Activated CD4-positive, CD25-positive, alpha-beta regulatory T cell treated with anti-CD3 and anti-CD28 coated beads, Interleukin-2, amount 50 U/mL, for 72 hours (primary cell): Measurements from ENCODE around the gene CC2D1A.
"Not testable (repeated sequence)": the region's sequence is repeated elsewhere in the genome, so short reads cannot be mapped to it uniquely, and the experiment has no call there.

ENCODE experiments used
- DNase-seq: peaks from one replicate; pipeline ENCODE4 v3.0.0; 2021

CC2D1A gene

DNA sequence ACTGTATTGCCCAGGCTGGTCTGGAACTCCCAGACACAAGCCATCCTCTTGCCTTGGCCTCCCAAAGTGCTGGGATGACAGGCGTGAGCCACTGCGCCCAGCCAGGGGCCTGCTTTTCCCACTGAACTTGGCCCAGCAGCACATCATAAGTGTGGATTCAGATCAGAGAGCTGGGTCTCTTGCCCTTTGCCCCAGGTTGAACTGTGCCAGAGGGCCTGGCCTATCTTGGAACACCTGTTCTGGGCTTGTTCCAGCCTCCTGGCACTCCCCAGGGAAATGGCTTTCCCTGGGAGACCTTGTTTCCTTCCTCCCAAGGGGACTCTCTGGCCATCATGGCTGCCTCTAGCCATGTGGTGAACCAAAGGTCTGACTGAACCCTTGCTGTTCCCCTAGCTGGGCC, 3.4 kb downstream of the CC2D1A start:
- DNase-seq, result no peak

GRCh38 chr19:13913352-13913751, 7.4 kb downstream of the CC2D1A start:
- no peak for DNase-seq

- DNase-seq, result no peak
Observed at GRCh38 chr19:13914777-13915176, 8.8 kb downstream of the CC2D1A start.

GRCh38 chr19:13917888-13918406, 11.9 kb downstream of the CC2D1A start:
- DNase-seq, result no peak

GRCh38 chr19:13918726-13919411, 12.9 kb downstream of the CC2D1A start:
- DNase-seq, result no peak

- DNase-seq, result no peak
Observed at GRCh38 chr19:13920524-13920923, 14.5 kb downstream of the CC2D1A start.

GRCh38 chr19:13920940-13921747, 15.1 kb downstream of the CC2D1A start:
- DNase-seq, result peak; percentile 43

- DNase-seq, result not testable (repeated sequence)
Observed at GRCh38 chr19:13922118-13922517, 16.1 kb downstream of the CC2D1A start.

DNA sequence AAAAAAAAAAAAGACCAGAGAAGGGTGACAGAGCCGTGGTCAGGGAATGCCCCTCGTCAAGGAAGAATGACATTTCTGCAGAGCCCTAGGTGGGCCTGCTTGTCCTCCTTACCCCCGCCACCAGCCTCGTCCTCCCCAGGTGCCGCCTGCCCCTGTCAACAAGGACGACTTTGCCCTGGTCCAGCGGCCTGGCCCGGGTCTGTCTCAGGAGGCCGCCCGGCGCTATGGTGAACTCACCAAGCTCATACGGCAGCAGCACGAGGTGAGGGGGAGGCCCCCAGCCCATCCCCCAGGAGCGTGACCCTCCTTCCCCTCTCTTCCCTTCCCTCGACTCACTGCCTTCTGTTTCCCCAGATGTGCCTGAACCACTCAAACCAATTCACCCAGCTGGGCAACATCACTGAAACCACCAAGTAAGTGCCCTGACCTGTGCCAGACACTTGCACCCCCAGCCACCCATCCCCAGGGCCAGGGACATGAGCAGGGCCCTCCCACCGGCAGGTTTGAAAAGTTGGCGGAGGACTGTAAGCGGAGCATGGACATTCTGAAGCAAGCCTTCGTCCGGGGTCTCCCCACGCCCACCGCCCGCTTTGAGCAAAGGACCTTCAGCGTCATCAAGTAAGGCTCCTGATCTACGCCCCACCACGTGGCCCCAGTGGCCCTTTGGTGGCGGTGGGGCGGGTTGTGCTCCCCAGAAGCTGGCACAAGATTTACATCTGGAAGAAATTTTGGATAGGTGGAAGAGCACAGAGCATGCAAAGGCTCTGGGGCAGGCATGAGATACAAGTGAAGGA, 17.4 kb downstream of the CC2D1A start:
- no peak for DNase-seq

DNA sequence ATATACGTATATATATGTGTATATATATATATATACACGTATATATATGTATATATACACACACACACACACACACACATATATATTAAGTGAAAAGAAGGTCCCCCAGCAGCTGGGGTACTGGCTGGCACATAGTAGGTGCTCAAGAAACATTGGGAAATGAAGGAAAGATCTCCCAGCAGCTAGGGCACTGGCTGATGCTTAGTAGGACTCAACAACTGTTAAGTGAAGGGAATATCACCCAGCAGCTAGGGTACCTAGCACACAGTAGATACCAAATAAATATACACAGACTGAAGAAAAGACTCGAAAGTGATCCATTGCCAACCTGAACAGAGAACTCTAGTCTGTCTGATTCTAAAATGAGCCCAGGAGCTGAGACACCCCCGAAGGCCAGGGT, 20.0 kb downstream of the CC2D1A start:
- DNase-seq, result no peak

DNA sequence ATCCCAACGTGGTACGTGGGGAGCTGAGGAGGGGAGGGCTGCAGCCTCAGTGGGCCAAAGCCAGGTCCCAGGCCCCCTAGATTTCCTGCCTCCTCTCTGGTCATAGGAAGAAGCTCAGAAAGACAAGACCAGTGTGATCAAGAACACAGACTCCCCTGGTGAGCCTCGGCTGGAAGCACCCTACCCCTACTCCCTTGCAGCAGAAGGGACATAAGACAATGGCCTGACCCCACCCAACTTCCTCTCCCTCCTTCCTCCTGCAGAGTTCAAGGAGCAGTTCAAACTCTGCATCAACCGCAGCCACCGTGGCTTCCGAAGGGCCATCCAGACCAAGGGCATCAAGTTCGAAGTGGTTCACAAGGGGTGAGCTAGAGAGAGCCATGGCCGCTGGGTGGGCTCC, 20.7 kb downstream of the CC2D1A start:
- DNase-seq, result no peak

DNA sequence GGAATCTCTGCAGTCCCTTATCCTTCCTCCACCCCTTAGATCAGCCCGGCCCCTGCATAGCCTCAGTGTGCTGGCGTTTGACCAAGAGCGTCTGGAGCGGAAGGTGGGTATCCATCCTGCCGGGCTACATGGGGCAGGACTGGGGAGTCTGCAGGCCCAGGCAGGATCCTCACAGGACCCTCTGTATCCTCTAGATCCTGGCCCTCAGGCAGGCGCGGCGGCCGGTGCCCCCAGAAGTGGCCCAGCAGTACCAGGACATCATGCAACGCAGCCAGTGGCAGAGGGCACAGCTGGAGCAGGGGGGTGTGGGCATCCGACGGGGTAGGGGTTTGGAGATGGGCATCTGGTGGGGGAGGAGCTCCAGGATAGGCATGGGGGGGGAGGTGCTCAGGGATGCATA, 23.3 kb downstream of the CC2D1A start:
- no peak for DNase-seq

DNA sequence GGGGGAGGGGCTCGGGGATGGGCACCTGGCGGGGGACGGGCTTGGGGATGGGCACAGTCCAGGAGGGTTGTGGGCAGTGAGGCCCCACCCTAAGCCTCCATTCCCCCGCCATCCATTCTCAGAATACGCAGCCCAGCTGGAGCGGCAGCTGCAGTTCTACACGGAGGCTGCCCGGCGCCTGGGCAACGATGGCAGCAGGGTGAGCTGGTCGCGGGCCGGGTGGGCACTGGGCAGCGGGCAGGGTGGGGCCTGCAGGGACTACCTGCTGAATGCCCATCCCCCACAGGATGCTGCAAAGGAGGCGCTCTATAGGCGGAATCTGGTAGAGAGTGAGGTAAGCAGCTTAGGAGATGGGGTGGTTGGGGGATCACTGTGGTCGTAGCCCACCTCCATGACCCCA, 24.0 kb downstream of the CC2D1A start:
- DNase-seq, result no peak

DNA sequence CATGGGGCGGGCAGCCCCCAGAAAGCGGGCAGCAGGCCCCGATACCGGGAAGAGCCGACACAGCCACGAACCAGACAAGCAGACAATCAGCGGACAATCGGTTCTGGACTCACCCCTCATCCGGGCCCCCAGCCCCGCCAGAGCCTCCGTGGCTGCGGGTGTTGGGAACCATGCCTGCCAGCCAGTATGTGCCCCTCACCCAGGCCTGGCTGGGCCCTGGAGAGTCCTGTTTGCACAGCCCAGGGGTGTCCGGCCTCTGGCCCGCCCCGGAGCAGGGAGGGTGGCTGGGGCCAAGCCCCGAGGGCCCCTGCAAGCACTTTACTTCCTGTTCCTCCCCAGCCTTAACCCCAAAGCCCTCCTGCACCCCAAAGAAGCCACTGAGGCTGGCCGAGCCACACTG, 24.4 kb downstream of the CC2D1A start:
- DNase-seq, result no peak

- DNase-seq, result no peak
Observed at GRCh38 chr19:13931391-13932148, 25.6 kb downstream of the CC2D1A start.

DNA sequence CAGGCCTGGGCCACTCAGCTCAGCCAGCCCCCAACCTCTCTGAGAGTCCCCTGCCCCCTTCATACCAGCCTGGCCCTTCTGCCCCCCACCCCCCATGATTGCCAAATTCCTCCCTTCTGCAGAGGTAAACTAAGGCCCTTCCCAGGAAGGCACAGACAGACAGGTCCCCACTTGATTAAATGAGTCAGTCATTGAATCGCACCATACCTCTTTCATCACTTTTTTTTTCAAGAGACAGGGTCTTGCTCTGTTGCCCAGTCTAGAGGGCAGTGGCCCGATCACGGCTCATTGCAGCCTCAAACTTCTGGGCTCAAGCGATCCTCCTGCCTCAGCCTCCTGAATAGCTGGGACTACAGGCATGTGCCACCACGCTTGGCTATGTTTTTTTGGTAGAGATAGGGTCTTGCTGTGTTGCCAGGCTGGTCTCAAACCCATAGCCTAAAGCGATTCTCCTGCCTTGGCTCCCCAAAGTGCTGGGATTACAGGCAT, 26.2 kb downstream of the CC2D1A start:
- DNase-seq, result no peak

DNA sequence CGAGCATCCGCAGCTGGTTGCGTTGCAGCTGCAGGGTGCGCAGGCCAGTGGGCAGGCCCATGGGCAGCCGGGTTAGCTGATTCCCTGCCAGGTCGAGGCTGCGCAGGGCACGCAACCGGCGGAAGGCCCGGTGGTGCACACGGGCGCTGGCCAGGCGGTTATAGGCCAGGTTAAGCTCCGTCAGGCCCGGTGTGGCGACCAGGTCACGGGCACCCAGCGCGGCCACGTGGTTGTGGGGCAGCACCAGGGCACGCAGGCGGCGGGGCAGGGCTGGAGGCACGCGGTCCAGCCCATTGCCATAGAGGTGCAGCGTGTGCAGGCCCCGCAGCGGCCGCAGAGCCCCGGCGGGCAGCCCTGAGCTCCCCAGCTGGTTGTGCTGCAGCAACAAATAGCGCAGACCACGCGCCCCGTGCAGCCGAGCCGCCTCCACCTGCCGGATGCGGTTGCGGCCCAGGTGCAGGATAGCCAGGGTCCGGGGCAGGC, 27.0 kb downstream of the CC2D1A start:
- DNase-seq, result no peak

GRCh38 chr19:13934785-13935109, 28.7 kb downstream of the CC2D1A start:
- DNase-seq, result no peak

DNA sequence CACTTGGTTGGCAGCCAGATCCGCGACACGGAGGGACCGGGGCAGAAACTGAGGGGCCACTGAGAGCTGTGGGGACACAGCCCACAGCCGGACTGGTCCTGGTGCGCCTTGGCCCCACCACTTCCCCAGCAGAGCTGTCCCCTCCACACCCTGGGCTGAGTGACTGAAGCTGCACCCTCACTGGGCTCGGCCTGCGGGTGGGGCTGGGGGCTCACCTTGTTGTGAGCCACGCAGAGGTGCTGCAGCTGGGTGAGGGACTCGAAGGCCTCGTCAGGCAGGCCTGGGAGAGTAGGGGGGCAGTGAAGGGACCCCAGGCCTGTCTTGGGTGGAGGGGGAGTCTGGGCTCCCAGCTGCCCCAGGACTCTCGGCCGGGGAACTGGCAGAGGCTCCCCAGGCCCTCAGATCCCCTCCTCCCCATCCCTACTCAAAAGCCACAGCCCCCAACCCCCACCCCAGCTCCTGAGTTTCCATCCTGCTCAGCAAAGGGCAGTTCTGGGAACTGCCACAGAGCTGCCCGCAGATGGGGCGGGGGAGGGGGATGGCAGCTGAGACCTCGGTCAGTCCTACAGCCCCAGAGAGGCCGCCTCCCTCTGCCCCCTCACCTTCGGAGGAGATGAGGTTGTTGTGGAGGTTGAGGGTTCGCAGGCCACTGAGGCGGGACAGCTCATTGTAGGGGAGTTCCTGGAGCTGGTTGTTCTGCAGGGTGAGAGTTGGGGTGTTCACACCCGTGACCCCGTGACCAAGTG, 29.9 kb downstream of the CC2D1A start:
- DNase-seq, result no peak

DNA sequence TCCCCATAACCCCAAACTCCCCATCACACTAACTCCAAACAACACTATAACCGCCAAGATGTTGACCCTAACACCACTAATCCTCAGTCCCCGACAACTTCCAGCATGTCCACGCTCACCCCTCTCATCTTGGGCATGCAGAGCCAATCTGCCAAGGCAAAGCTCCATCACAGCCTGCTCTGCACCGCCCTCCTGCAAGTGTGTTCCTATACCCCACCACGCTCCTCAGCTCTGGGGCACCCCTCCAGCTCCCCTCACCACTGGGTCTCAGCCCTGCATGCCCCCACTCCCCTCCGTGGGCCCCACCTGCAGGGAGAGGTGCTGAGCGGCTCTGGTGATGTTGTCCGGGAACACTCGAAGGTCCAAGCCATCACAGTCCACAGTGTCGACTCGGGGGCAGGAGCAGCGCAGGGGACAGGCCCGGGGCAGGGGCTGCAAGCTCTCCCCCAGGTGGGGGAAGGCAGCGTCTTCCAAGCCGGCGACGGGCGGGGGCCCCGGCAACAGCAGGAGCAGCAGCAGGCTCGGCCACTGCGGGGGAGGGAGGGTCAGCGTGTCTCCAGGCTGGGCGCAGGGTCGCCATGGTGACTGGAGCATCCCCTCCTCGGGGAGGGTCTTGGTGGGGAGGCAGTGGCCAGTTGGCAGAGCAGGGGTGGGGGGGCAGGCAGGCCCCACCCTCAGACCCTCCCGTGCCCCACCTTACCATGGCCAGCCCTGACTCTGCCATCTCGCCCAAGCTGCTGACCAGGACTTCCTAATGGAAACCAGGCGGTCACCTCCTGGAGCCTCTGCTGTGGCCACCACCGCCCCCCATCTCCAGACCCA, 31.7 kb downstream of the CC2D1A start:
- DNase-seq, result no peak
